ENCODE data around the gene MED8.
A peak's percentile ranks its signal among the peaks of the same experiment; 100 is the strongest.

The MED8 gene

DNA sequence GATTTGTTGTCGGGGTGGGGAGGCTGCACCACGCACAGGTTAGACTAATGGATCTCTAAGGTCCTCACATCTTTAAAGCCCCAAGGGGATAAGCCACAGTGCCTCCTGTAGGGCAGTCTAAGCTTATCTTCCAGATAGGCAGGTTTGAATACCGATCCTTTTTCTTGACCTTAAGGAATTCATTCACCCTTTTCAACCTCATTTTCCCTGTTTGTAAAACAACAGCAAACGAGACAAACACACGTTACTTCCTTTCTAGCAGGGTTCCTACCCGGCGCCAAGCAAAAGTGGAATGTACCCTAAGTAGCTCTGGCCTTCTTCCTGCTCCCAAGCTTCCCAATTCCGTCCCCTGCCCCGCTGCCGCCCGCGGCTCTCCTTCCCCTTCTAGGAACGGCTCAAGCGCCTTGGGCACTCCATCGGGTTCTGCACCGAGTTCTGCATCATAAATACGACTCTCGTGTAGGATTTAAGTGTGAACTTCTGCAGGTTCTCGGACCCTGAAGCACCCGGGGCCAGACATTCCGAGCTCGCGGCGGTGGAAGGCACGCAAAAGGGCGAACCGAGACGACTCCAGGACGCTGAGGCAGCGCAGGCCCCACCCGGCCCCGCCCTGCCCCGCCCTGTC is 31.4 kb downstream of the MED8 start:
- peak; percentile 73 for DNase-seq

DNA sequence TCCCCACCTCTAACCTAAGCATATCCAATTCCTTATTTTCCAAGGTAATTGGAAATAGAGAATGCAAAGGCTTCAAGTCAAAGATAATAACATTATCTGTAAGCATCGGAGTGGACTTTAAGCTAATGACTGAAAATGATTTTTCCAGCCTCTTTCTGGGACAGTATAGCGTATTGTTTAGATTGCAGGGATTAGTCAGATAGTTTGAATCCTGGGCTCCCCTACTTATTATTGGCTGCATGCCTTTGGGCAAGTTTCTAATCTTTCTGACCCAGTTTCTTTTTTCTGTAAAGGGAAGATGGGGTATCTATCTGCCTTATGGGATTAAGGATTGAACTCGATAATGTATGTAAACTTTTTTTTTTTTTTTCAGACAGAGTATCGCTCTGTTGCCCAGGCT is 32.3 kb downstream of the MED8 start:
- DNase-seq = no peak

DNA sequence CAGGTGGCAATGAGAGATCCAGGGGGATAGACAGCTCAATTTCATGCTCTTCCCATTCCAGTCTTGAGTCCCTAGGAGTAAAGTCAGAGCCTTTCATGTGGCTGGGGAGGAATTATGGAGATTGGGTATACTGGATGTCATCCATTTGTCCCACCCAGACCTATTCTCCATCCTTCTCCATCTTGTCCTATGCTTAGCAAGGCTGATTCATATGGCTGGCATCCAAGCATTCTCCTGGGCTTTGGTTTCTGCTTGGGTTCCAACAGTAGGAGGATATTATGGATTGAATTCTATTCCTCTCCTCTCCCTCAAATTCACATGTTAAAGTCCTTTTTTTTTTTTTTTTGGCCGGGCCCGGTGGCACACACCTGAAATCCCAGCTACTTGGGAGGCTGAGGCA is 34.7 kb downstream of the MED8 start:
- DNase-seq = no peak

DNA sequence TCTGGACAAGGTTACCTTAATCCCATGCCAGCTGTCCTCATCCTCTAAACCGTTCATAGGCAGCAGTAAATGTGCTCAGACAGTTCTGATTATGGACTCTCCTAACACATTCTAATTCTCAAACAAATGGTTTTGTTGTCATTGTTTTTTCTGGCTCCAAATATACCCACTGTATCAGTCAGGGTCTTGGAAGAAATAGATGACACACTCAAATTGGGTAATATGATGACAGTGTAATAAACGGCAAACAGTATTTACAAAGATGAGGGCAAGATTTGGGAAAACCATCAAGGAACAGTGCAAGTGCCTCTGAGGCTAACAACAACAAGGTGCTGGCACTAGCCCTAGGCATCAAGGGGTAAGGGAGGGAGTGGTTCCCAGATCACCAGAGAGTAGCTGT is 35.1 kb downstream of the MED8 start:
- DNase-seq = no peak

DNA sequence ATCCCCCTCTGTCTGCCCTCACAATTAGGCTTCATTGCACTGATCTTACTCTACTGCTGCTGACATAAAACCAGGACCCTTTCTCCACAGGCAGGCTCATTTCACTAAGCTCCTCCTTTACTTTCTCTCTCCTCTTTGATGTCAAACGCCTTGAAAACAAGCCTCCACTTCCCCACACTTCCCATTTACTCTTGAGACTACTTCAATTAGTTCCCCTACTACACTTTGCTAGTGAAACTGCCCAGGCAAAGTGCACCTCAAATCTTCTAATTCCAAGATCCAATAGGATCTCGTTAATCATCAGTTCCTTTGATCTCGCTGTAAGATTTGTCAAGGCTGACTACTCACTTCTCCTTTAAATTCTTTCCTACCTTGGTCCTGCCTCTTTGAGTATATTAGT is 36.7 kb downstream of the MED8 start:
- DNase-seq = no peak

DNA sequence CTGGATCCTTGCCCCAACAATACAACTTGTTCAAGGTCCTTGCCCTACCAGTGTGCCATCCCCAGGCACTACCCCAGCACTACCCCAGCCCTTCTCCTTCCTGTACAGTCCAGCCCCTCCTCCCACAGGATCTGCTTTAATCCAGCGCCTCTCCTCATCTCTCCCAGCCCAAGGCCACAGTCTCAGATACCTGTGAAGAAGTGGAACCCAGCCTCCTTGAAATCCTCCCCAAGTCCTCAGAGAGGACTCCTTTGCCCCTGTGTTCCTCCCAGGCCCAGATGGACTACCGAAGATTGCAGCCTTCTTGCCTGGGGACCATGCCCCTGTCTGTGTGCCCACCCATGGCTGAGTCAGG is 37.3 kb downstream of the MED8 start:
- DNase-seq = no peak

DNA sequence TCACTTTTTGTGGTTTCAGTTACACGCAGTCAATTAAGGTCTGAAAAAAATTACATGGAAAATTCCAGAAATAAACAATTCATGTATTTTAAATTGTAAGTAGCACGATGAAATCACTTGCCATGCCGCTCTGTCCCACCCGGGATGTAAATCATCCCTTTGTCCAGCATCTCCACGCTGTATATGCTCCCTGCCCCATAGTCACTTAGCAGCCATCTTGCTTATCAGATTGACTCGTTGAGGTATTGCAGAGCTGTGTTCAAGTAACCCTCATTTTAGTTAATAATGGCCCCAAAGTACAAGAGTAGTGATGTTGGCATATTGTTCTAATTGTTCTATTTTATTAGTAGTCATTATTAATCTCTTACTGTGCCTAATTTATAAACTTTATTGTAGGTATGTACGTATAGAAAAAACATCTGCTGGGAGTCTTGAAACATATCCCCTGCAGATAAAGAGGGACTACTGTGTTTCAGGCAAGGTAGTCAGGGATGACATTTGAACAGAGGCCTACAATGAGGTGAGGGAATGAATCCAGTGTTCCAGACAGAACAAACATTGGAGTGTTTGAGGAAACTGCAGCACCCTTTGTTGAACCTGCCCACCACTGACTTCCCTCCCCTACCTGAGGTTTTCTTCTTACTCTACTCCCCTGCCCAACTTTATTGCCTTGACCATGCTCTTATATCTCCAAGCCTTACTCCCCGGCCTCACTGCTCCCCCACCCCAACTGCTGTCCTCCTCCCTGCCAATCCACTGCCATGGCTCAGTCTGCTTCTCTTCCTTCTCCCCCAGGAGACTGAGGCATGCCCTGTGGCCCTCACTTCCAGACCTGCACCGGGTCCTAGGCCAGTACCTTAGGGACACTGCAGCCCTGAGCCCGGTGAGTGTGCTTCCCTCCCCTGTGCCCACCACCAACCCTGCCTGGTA is 37.9 kb downstream of the MED8 start:
- no peak for DNase-seq

DNA sequence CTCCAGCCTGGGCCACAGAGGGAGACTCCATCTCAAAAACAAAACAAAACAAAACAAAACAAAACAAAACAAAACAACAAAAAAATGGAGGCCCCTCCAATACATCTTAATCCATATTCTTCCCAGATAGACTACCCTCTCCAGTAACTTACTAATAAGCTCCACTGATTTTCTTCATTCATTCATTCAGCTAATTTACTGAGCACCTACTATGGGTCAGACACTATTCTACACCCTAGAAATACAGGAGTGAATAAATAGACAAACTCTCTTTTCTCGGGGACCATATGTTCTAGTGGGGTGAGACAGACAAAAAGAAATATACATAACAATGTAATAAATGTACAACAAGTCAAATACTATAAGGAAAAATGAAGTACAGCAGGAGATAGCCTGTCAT is 38.6 kb downstream of the MED8 start:
- no peak for DNase-seq

DNA sequence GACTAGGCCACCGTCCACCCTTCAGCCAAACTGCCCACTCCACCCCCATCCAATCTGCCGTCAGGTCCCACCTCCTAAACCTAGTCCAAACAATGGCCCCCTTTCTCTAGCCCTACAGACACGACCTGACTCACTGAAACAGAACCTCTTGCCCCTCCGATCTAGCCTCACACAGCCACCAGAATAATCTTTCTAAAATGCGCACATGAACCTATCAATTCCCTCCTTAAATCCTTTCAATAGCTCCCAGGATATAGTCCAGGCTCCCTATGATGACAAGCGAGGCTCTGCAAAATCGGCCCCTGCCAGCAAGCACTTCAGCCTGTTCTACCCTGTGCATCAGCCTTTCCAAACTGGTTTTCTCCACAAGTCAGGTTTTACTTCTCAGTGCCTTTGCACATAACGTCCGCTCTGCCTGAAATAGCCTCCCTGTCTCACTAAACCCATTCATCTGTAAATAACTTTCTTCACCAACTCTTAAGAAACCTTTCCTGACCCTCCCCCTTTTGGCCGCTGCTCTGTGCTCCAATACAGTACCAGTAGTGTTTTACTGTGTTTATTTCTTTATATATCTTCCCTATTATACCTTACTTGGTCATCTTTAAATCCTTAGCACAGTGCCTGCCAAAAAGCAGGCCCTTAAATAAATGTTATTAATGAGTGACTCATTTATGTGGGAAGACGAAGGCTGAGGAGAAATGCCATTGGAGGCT is 39.9 kb downstream of the MED8 start:
- DNase-seq = no peak

DNA sequence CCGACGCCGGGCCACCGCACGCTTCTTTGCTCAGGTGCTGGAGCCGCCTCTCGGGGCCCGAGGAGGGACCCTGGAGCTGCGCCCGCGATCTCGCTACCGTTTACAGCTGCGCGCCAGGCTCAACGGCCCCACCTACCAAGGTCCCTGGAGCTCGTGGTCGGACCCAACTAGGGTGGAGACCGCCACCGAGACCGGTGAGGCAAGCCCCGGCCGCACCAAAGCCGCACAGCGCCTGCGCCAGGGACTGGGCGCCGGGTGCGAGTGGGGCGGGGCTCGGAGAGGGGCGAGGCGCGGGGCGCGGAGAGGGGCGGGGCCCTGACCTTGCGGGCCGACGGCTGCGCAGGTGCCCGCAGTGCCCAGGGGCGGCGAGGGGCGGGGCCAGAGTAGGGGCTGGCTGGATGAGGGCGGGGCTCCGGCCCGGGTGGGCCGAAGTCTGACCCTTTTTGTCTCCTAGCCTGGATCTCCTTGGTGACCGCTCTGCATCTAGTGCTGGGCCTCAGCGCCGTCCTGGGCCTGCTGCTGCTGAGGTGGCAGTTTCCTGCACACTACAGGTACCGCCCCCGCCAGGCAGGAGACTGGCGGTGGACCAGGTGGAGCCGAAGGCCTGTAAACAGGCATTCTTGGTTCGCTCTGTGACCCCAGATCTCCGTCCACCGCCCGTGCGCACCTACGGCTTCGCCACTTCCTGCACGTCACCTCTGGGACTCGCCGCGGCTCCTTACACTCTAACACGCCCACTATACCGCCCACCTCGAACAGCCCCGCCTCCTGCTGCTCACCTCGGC is 40.6 kb downstream of the MED8 start:
- peak; percentile 94 for DNase-seq

DNA sequence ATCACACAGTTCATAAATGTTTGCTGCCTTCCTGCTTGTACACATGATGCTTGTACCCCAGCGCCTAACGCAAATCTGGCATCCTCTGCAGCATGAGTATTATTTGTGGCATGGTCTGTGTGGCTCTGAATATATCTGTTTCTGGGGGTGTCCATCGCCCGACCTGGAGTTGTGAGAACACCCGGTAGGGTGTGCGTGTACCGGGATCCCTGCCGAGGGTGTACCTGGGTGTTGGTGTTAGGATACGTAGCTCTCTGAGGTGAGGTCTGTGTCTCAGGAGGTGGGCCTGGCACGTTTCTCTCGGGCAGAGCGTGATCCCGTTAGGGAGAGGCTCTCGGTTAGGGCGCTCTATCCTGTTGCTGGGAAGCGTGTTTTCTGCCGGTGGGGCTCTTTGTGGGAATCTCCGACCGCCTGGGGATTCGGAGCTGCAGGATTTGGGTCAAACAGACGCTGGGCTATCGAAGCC is 41.2 kb downstream of the MED8 start:
- peak; percentile 76 for DNase-seq

DNA sequence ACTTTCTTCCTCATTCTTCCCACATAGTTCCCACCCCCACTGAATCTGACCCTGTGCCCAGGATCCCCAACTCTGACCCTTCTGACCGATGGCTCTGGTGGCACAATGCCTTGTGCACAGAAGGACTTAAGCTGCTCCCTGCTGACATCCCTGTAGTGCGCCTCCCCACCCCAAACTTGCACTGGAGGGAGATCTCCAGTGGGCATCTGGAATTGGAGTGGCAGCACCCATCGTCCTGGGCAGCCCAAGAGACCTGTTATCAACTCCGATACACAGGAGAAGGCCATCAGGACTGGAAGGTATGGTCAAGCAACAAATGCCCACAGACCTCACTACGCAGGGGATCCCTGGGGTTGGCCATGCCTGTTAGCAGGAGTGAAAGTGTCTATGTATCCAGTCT is 43.0 kb downstream of the MED8 start:
- DNase-seq = no peak

DNA sequence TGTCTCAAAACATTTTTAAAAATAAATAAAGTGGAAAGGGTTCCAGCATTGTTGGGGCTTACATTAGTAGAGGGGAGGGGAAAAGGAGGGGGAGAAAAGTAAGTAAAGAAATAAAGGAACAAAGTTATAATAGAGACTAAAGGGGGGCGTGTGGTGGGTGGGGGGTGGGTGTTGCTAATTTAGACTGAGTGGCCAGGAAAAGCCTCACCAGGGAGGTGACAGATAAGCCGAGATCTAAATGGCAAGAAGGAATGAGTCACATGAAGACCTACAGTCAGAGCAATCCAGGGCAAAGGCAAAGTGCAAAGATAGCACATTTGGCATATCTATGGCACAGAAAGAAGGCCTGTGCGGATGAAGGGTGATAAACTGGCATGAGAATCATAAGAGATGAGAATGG is 44.5 kb downstream of the MED8 start:
- DNase-seq = no peak

DNA sequence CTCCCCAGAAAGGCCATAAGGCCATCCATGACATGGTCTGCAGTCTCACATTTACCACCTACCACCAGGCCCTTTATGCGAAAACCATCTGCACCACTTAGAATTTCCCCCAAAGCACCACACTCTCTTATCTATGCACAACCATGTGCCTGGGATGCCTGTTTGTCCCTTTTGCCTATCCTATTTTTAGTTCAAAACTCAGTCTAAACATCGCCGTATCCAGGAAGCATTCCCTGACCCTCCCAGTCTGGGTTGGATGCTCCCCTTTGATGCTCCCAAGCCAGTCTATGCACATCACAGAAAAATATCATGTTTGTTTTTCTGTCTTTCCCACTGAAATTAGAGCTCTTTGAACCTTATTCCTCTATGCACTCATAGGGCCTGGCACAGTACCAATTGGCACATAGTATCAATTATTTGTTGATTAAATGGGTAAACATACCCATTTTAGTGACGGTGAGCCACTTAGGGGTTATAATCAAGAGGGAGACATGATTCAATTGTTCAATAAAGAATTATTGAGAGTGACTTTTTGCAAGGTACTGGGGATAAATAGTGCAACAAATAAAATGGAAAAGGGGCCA is 45.2 kb downstream of the MED8 start:
- no peak for DNase-seq

DNA sequence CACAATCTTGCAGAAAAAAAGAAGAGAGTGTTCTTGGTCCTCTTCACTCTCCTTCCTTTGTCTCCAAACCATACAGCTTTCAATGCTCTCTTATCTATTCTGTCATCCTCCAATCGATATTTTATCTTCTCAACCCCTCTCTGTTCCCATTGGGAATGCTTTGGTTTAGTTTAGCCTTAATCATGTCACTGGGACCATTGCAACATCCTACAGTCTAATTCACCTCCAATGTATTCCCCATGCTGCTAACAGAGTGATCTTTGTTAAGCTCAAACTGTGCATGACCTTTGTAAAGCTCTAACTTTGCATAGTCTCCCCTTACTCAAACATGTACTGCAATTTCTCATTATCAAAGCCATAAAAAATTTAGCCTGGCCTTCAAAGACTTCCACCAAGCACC is 49.0 kb downstream of the MED8 start:
- DNase-seq = no peak

DNA sequence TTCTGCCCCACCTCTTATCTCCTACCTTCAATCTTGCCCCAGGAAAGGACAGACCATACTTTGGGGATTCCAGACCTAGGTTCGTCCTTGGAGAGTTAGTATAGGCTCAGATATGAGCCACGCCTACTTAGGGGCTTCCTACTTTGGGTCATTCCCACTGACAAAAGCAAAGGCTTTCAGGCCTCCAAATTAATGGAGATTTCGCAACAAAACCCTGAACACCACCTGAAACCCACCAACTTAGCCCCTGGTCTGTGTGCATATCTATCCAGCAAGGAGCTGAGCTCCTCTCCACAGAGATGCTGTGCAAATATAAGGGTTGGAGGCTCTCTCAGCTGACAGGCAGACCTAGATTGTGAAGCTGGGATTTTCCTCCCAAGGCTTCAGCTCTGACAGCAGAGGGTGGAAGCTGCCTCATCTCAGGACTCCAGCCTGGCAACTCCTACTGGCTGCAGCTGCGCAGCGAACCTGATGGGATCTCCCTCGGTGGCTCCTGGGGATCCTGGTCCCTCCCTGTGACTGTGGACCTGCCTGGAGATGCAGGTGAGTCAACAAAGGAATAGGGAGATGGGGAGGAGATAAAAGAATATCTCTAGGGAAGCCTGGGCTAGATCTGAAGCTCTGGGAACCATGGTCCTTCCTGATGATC is 49.9 kb downstream of the MED8 start:
- DNase-seq = no peak

DNA sequence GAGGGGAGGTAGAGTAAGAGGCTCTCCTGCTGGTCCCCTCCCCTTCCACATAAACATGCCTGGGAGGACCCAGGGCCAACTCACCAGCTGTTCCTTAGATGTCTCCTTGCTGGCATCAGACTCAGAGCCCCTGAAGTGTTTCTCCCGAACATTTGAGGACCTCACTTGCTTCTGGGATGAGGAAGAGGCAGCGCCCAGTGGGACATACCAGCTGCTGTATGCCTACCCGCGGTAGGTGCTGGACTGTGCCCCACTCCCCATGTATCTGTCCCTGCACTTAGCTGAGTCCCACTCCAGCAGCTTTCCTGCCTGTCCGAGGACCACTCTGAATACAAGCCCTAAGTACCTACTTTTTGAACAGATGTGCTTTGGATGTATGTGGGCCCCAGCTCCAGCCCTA is 51.6 kb downstream of the MED8 start:
- DNase-seq = no peak

DNA sequence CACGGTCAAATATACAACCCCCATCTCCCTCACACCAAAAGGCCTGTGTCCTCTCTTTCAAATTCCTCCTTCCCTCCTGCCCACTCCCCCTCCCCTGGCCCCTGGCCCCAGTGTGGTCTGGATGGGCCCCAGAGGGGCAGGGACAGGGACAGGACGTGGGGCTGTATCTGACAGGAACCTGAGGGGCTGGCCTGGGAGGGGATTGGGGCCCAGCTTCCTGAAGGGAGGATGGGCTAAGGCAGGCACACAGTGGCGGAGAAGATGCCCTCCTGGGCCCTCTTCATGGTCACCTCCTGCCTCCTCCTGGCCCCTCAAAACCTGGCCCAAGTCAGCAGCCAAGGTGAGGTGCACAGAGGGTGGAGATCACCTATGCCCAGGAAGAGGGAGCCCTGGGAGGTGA is 52.0 kb downstream of the MED8 start, which contains the start of gene MPL:
Gene MPL, plus strand, starts transcription at position 231 of the 400 bp plus-strand sequence. Its CDS starts 31 bp downstream, at position 262.
- DNase-seq = no peak

DNA sequence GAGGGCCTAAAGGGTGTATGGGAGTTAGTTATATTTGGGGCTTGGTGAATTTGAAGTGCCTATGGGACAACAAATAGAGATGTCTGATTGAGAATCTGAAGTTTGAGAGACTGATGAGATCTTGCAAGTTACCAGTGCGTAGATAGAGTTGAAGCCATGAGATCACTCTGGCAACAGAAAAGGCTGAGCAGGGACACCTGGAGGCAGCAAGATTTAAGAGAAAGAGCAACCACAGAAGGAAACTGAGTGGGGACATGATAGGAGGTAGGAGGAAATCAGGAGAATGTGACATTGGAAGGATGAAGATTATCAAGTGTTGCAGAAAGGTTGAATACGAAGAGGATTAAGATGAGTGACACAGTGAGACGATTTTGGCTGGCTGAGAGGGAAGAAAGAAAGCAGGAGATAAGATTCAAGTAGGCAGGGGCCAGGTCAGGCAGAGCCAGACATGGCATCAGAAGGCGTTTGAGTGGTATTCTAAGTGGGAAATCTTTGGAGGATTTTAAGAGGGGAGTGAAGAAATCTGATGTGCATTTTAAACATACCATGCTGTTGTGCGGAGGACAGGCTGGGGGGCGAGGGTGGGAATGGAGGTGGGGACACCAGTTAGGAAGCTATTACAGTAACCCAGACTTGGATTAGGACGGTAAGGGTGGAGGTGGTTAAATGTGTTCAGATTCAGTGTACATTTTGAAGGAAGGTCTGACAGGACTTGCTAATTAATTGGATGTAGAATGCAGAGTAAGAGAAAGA is 55.0 kb downstream of the MED8 start:
- no peak for DNase-seq
